ENCODE results near the gene DYNLT2. TPM values are rescaled to one million over a fixed set of nuclear protein-coding genes. Genes with fewer than 3 reads are reported as not detected.
A peak's percentile ranks its signal among the peaks of the same experiment; 100 is the strongest.

Gene DYNLT2
- total RNA-seq, 2 experiments from 2014 or later = 2.2 to 2.4 TPM

DNA sequence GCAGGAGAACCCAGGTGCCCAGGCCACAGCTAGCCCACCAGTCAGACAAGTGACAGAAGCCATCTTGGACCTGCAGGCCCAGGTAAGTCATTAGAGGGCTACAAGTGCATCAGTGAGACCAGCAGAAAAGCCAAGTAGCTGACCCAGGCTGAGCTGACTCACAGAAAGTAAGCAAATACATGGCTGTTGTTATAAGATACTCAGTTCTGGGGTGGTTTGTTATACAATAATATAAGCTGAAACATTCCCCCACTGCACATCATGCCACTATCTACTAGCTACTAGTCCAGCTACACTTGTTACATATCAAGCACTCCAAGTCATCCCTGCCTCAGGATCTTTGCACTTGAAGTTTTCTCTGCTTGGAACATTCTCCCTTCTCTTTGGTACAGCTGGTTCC lies 10.0 kb downstream of the DYNLT2 start:
- Mint-ChIP-seq H3K27ac (no peak overlapping the region), H3K9me3 (peaks cover 4% of the 10 kb centered on the region), H3K4me1 (ENCODE audit: low read depth) (peaks cover 8% of the 10 kb centered on the region), H3K27me3 (no peaks in the 10 kb centered on the region), H3K4me3 (no peak overlapping the region), H3K36me3 (ENCODE audit: low read depth) (no peaks in the 10 kb centered on the region)
- intact Hi-C loops (cut with micrococcal nuclease) = no loop called here
- TF ChIP-seq, protein P1, sequence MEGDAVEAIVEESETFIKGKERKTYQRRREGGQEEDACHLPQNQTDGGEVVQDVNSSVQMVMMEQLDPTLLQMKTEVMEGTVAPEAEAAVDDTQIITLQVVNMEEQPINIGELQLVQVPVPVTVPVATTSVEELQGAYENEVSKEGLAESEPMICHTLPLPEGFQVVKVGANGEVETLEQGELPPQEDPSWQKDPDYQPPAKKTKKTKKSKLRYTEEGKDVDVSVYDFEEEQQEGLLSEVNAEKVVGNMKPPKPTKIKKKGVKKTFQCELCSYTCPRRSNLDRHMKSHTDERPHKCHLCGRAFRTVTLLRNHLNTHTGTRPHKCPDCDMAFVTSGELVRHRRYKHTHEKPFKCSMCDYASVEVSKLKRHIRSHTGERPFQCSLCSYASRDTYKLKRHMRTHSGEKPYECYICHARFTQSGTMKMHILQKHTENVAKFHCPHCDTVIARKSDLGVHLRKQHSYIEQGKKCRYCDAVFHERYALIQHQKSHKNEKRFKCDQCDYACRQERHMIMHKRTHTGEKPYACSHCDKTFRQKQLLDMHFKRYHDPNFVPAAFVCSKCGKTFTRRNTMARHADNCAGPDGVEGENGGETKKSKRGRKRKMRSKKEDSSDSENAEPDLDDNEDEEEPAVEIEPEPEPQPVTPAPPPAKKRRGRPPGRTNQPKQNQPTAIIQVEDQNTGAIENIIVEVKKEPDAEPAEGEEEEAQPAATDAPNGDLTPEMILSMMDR (IDR thresholded peaks at IDR 0.05) = no peak
- ChIA-PET POLR2A (interaction anchor here (0.9 kb wide), 1 partner anchor 10 kb away, joined by 4 read pairs; the partner anchor contains the start of genes DYNLT2 and ERMARD), CTCF (no interaction called here)
- ATAC-seq (no peak), DNase-seq (no peak)

DNA sequence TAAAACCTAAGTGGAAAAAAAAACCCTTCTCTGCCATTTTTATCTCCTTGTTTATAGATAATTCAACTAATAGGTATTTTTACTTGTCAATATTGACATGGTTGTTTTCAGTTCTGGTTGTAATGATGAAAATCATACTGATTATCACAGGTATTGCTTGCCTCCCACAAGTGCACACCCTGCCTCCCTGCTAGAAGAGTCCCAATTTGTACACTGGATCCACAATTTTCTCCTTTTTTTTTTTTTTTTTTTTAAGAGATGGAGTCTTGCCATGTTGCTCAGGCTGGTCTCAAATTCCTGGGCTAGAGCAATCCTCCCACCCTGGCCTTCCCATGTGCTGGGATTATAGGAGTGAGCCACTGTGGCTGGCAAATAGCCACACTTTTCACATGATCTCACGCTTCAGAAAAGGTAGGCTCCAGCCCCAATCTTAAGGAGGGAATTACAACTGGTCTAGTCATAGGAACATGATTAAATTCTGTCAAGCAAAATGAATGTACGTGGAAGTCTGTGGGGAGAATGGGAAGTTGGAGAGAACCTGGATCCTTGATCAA lies 12.3 kb downstream of the DYNLT2 start:
- Mint-ChIP-seq H3K9me3 (no peaks in the 10 kb centered on the region), H3K4me3 (no peak overlapping the region), H3K27ac (no peak overlapping the region), H3K4me1 (ENCODE audit: low read depth) (peaks cover 8% of the 10 kb centered on the region), H3K36me3 (ENCODE audit: low read depth) (no peaks in the 10 kb centered on the region), H3K27me3 (peaks cover 14% of the 10 kb centered on the region)
- TF ChIP-seq, protein P1 (IDR thresholded peaks at IDR 0.05) = no peak
- intact Hi-C loops (cut with micrococcal nuclease) = no loop called here
- ATAC-seq = no peak
- DNase-seq = no peak
- ChIA-PET CTCF (no interaction called here), POLR2A (interaction anchor here (0.6 kb wide), 1 partner anchor 860 kb away, joined by 4 read pairs; no protein-coding TSS in a partner anchor)

DNA sequence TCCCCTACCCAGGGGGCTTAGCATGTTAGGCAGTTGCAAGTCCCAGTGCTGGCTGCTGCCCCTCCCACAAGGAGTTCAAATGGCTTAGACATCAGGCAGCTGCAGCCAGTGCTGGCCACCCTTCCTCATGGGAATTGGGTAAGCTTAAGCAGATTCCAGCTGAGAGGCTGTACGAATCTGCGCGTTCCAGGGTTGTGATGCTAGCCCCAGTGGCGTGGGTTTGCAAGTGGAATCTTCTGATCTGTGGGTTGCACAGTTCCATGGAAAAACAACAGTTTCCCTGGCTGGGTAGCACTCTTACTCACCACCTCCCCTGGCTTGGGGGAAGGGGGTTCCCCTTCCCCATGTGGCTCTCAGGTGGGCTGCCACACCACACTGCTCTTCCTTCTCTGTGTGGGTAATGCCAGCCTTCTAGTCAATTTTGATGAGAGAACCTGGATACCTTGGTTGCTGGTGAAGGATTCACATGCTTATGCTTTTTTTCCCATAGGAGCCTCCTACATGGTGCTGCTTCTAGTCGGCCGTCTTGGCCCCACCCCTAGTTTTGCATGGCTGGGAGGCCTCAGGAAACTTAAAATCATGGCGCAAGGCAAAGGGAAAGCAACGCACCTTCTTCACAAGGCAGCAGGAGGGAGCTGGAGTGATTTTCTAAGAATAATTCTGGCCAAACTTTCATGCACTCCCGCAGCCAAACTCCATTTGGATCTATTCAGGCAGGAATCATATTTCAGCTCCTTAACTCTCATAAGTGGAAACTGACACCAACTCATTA lies 13.0 kb downstream of the DYNLT2 start:
- Mint-ChIP-seq H3K27me3 (peaks cover 16% of the 10 kb centered on the region), H3K27ac (no peak overlapping the region), H3K4me3 (no peak overlapping the region), H3K4me1 (ENCODE audit: low read depth) (peaks cover 8% of the 10 kb centered on the region), H3K36me3 (ENCODE audit: low read depth) (no peaks in the 10 kb centered on the region), H3K9me3 (no peaks in the 10 kb centered on the region)
- TF ChIP-seq, protein P1 (IDR thresholded peaks at IDR 0.05) = no peak
- POLR2A ChIA-PET = interaction anchor here (0.6 to 1.0 kb wide), 2 partner anchors 11 to 860 kb away, joined by 3 to 4 read pairs; no protein-coding TSS in a partner anchor
- CTCF ChIA-PET = no interaction called here
- ATAC-seq = peak; percentile 61
- intact Hi-C loops (cut with micrococcal nuclease) = no loop called here
- DNase-seq = peak; percentile 14

DNA sequence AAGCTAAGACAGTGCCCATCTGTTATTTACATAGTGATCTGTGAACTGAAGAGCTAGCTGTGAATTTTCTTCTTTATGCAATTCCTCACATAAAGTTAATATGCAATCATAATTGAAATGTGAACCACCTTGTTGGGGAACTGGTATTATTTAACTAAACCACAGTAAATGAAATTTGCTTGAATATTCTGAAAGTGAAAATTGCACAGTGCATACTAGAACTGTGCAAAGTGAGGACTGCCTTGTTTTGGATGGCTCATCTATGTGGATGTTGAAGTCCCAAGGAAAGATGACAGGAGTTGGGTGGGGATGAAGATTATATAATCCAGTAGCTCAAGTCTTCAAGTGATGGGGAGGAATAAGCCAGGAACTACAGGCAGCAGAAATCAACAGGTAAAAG lies 21.4 kb downstream of the DYNLT2 start:
- intact Hi-C loops (cut with micrococcal nuclease) = no loop called here
- ChIA-PET POLR2A (no interaction called here), CTCF (interaction anchor here (2.0 kb wide), 1 partner anchor 21 kb away, joined by 9 read pairs; no protein-coding TSS in a partner anchor)
- TF ChIP-seq, protein P1 (IDR thresholded peaks at IDR 0.05) = no peak
- H3K4me1 Mint-ChIP-seq (ENCODE audit: low read depth) = peaks cover 23% of the 10 kb centered on the region
- no peak overlapping the region for H3K27ac Mint-ChIP-seq
- H3K4me3 Mint-ChIP-seq = no peak overlapping the region
- ATAC-seq = no peak
- peaks cover 6% of the 10 kb centered on the region for H3K27me3 Mint-ChIP-seq
- no peaks in the 10 kb centered on the region for H3K9me3 Mint-ChIP-seq
- peaks cover 9% of the 10 kb centered on the region for H3K36me3 Mint-ChIP-seq (ENCODE audit: low read depth)
- DNase-seq = no peak

DNA sequence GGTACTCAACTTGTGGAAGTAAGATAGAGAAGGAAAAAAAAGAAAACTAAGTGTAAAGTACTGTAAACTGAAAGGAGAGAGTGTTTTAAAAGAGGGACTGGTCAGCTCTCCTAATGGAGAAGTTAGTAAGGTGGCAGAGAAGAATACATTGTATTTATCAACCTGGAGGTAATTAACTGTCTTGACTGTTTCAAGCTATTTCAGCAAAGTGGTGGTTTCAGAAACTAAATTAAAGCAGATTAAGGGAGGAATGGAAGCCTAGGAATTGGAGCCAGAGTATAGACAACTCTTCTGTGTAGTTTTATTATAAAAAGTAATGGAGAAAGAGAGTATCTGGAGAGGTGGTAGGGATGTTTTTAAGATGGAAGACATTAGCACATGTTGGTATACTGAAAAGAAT lies 24.4 kb downstream of the DYNLT2 start:
- DNase-seq = no peak
- ATAC-seq = no peak
- intact Hi-C loops (cut with micrococcal nuclease) = loop anchor here (2.0 kb wide), 1 partner anchor 24 kb away; the partner anchor contains the start of genes DYNLT2 and ERMARD
- no peaks in the 10 kb centered on the region for H3K9me3 Mint-ChIP-seq
- no peaks in the 10 kb centered on the region for H3K27me3 Mint-ChIP-seq
- no peak overlapping the region for H3K4me3 Mint-ChIP-seq
- CTCF ChIA-PET = no interaction called here
- POLR2A ChIA-PET = interaction anchor here (0.9 to 7.8 kb wide), 2 partner anchors 25 to 26 kb away, joined by 4 to 73 read pairs; partner anchors contain the start of genes C6orf120, DYNLT2, ERMARD and WDR27
- TF ChIP-seq, protein P1 (IDR thresholded peaks at IDR 0.05) = no peak
- peaks cover 11% of the 10 kb centered on the region for H3K36me3 Mint-ChIP-seq (ENCODE audit: low read depth)
- H3K27ac Mint-ChIP-seq = no peak overlapping the region
- H3K4me1 Mint-ChIP-seq (ENCODE audit: low read depth) = peaks cover 25% of the 10 kb centered on the region
